GM12801 (cell line): ENCODE measurements around the gene AGGF1.

Experiments used
- TF ChIP-seq, protein P1 (sequence below): IDR thresholded peaks from one replicate; pipeline ENCODE4 v1.5.1; 2011; ENCODE audit warnings: control low read depth; ENCODE audit not compliant: insufficient read length; ENCODE audit errors: extremely low read depth

Gene AGGF1

DNA sequence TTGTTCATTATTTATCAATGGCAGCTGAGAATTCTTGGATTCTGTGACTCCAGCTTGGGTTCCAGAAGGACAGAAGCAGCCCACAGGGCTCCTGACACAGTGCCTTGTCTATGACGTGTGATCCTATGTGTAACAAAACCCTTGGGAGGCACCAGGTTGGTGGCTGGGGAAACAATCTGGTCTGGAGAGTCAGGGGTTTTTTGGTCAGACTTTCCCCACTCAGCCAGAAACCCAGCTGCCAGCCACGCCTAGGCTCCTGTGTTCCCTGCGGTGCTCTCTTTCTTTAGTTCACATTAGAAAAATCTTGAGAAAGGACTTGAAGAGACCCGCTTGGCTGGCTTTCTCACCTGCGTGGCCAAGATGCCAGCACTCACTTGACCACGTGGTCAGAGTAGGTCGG is 72.3 kb downstream of the AGGF1 start:
- TF ChIP-seq, protein P1, sequence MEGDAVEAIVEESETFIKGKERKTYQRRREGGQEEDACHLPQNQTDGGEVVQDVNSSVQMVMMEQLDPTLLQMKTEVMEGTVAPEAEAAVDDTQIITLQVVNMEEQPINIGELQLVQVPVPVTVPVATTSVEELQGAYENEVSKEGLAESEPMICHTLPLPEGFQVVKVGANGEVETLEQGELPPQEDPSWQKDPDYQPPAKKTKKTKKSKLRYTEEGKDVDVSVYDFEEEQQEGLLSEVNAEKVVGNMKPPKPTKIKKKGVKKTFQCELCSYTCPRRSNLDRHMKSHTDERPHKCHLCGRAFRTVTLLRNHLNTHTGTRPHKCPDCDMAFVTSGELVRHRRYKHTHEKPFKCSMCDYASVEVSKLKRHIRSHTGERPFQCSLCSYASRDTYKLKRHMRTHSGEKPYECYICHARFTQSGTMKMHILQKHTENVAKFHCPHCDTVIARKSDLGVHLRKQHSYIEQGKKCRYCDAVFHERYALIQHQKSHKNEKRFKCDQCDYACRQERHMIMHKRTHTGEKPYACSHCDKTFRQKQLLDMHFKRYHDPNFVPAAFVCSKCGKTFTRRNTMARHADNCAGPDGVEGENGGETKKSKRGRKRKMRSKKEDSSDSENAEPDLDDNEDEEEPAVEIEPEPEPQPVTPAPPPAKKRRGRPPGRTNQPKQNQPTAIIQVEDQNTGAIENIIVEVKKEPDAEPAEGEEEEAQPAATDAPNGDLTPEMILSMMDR, result no peak

DNA sequence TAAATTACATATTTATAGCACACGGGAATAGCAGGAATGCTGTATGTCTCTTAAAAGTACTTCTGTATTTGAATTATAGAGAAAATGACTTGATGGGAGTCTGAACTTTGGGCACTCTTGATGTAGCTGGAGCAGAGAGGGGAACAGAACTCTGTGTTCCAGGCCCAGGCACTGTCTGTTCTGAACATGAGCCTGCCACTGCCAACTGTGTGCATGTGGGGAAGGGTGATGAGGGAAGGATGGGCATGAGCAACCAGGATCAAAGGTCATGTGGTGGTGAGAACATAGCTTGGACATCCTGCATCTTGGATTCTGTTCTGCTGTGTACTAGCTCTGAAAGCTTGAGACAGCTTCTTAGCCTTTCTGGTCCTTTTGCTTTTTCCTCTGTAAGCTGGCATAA is 73.3 kb downstream of the AGGF1 start:
- TF ChIP-seq, protein P1, result no peak

DNA sequence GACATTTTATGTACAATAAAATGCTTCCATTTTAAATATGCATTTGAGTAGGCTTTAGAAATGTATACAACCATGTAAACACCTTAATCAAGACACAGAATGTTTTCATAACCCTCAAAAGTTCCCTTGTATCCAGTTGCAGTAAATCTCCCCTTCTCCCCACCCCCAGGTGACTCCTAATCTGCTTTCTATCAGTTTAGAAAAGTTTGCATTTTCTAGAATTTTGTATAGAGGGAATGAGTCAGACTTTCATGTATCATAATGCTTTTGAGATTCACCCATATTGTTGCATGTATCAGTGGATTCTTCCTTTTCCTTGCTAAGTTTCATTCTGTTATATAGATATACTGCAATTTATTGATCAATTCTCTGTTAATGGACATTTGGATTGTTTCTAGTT is 74.6 kb downstream of the AGGF1 start:
- TF ChIP-seq, protein P1, result no peak
